GM12801 (cell line): Measurements from ENCODE around the gene ELAC1.

Source experiments
- CTCF ChIP-seq: IDR thresholded peaks from one replicate; pipeline ENCODE4 v1.5.1; 2011; ENCODE audit warnings: control low read depth; ENCODE audit not compliant: insufficient read length; ENCODE audit errors: extremely low read depth

Gene ELAC1

GRCh38 chr18:50967714-50968661 lies at the start of gene ELAC1:
ELAC1 (plus strand) TSS chr18:50968040; CDS start chr18:50974405, 6,365 bp downstream.
- no peak for TF ChIP-seq CTCF

GRCh38 chr18:50918153-50918552 lies 49.7 kb upstream of the ELAC1 start:
- TF ChIP-seq CTCF, result no peak

- no peak for TF ChIP-seq CTCF
These were observed 43.5 kb upstream of the ELAC1 start for GRCh38 chr18:50924372-50924771.

- TF ChIP-seq CTCF, result no peak
These were observed 41.3 kb upstream of the ELAC1 start for GRCh38 chr18:50926521-50926920.

GRCh38 chr18:50928551-50928950 lies 39.3 kb upstream of the ELAC1 start:
- no peak for TF ChIP-seq CTCF

- TF ChIP-seq CTCF, result no peak
These were observed 34.2 kb upstream of the ELAC1 start for GRCh38 chr18:50933684-50934083.

GRCh38 chr18:50934545-50935211 lies 33.2 kb upstream of the ELAC1 start:
- TF ChIP-seq CTCF, result no peak
